22Rv1 (cell line): Measurements from ENCODE around the gene GRN.
"Not testable (repeated sequence)": the region's sequence is repeated elsewhere in the genome, so short reads cannot be mapped to it uniquely, and the experiment has no call there.

Experiments used
- H3K27ac ChIP-seq: fragments of 450-650 bp; 2 replicates; pipeline ENCODE4 v1.5.1; 2017
- ZFX ChIP-seq: fragments of 450-650 bp; IDR thresholded peaks from 2 replicates; pipeline ENCODE4 v1.6.1; 2017; ENCODE audit warnings: antibody characterized with exemption, borderline replicate concordance
- TF ChIP-seq, protein P1 (sequence below): fragments of 450-650 bp; IDR thresholded peaks from 2 replicates; pipeline ENCODE4 v1.5.1; 2017; ENCODE audit warnings: mild to moderate bottlenecking

GRN gene

GRCh38 chr17:44389723-44390202, 44.7 kb downstream of the GRN start:
- no peak overlapping the region for H3K27ac ChIP-seq
- TF ChIP-seq, protein P1, sequence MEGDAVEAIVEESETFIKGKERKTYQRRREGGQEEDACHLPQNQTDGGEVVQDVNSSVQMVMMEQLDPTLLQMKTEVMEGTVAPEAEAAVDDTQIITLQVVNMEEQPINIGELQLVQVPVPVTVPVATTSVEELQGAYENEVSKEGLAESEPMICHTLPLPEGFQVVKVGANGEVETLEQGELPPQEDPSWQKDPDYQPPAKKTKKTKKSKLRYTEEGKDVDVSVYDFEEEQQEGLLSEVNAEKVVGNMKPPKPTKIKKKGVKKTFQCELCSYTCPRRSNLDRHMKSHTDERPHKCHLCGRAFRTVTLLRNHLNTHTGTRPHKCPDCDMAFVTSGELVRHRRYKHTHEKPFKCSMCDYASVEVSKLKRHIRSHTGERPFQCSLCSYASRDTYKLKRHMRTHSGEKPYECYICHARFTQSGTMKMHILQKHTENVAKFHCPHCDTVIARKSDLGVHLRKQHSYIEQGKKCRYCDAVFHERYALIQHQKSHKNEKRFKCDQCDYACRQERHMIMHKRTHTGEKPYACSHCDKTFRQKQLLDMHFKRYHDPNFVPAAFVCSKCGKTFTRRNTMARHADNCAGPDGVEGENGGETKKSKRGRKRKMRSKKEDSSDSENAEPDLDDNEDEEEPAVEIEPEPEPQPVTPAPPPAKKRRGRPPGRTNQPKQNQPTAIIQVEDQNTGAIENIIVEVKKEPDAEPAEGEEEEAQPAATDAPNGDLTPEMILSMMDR = no peak
- TF ChIP-seq ZFX = no peak

GRCh38 chr17:44390250-44390870, 45.3 kb downstream of the GRN start:
- H3K27ac ChIP-seq = no peak overlapping the region
- no peak for TF ChIP-seq ZFX
- TF ChIP-seq, protein P1 = no peak

DNA sequence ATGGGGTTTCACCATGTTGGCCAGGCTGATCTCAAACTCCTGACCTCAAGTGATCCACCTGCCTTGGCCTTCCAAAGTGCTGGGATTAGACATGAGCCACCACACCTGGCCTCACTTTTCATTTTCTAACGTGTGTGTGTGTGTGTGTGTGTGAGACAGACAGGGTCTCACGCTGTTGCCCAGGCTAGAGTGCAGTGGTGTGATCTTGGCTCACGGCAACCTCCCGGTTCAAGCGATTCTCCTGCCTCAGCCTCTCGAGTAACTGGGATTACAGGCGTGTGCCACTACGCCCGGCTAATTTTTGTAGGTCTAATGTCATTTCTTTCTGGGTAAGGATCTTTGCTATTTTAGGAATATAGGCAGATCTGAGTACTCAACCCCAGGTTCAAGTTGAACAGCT, 49.0 kb downstream of the GRN start:
- H3K27ac ChIP-seq = not testable (repeated sequence)

DNA sequence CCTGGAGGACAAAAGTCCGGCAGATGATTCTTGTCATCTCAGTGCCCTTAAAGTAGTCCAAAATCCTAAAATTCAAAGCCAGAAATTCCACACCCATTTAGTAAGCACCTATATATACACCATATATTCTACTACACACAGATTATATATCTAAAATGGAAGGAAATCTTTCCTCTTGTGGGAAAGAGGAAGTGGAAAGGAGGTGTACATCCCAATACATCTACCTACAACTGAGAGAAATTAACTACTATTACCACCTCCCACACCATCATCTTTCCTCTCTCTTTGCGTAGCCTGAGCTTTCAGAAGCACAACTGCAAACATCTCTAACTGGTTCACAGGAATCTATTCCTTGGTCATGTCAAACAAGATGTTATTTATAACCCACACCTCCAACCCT, 49.7 kb downstream of the GRN start:
- H3K27ac ChIP-seq = no peak overlapping the region
- TF ChIP-seq, protein P1 = no peak

- TF ChIP-seq, protein P1 = no peak
- no peak for TF ChIP-seq ZFX
- H3K27ac ChIP-seq = no peak overlapping the region
These were observed 51.8 kb downstream of the GRN start for GRCh38 chr17:44396946-44397345.

- TF ChIP-seq ZFX = no peak
- TF ChIP-seq, protein P1 = no peak
- H3K27ac ChIP-seq = no peak overlapping the region
These were observed 52.7 kb downstream of the GRN start for GRCh38 chr17:44397479-44398440.

DNA sequence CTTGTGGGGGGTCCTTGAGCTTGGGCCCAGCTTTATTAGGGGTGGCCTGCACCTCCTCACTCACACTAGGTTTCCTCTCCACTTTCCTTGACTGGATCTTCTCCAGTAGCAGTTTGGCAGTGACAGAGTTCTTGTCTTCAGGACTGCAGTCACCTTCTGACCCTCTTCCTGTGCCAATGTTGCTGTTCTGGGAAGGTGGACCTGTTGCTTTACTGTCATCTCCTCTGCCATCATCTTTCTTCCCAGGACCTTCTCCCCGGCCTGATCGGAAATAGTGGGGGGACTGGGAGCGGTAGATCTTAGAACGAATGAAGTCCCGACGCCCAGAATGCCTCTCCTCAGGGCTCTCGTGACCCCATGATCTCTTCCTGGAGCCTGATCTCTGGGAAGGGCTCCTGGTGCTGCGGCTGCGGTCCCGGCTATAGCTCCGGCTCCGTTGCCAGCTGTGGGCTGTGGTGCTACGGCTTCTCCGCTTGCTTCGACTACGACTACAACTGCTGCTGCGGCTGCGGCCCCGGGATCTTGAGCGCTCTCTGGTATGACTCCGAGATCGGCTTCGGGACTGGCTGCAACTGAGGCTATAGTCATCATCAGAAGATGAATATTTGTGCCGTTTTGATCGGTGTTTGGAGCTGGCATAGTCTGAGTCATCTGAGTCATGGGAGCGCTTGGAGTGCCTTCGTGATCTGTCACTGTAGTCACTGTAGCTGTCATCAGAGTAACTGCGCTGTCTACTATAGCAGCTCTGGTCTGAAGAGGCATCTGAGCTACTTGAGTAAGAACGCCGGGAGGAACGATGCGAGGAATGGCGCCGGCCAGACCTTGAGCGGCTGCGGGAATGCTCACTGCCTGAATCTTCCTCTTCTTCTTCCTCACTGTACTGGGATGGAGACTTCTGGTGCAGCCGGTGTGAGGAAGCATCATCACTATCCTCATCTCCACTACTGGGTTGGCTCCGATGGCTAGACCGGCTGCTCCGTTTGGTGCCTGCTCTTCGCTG, 53.9 kb downstream of the GRN start:
- no peak for TF ChIP-seq ZFX
- TF ChIP-seq, protein P1 = no peak
- no peak overlapping the region for H3K27ac ChIP-seq
